HepG2 (cell line): ENCODE measurements around the gene RNASE7. TPM values are rescaled to one million over a fixed set of nuclear protein-coding genes. Genes with fewer than 3 reads are reported as not detected.

ENCODE experiments used
- CC2D1A ChIP-seq: sonication (generic); formaldehyde crosslinking; IDR thresholded peaks from 2 replicates; pipeline ENCODE4 v1.8.1; 2023; ENCODE audit warnings: mild to moderate bottlenecking, missing genetic modification reagents
- KLF6 ChIP-seq: IDR thresholded peaks from 2 replicates; pipeline ENCODE4 v1.8.0; 2016; ENCODE audit warnings: missing biosample characterization, missing genetic modification reagents
- NCOA1 ChIP-seq: sonication (generic); formaldehyde crosslinking; IDR thresholded peaks from 2 replicates; pipeline ENCODE4 v1.9.0; 2021; ENCODE audit warnings: missing genetic modification reagents
- NR2C2 ChIP-seq: sonication (generic); formaldehyde crosslinking; IDR thresholded peaks from 2 replicates; pipeline ENCODE4 v1.4.0; 2020; ENCODE audit warnings: missing genetic modification reagents, mild to moderate bottlenecking, moderate library complexity, borderline replicate concordance
- NR3C1 ChIP-seq: sonication (generic); formaldehyde crosslinking; IDR thresholded peaks from 2 replicates; pipeline ENCODE4 v1.4.0; 2020; ENCODE audit warnings: missing genetic modification reagents
- PBX3 ChIP-seq: sonication (generic); formaldehyde crosslinking; IDR thresholded peaks from 2 replicates; pipeline ENCODE4 v1.8.1; 2023; ENCODE audit warnings: missing genetic modification reagents, inconsistent platforms, borderline replicate concordance
- ZNF12 ChIP-seq: sonication (generic); formaldehyde crosslinking; IDR thresholded peaks from 2 replicates; pipeline ENCODE4 v1.5.0; 2020; ENCODE audit warnings: missing genetic modification reagents
- ZNF407 ChIP-seq: sonication (generic); formaldehyde crosslinking; IDR thresholded peaks from one replicate; pipeline ENCODE4 v1.5.1; 2020; ENCODE audit warnings: mild to moderate bottlenecking, missing genetic modification reagents; ENCODE audit errors: not compliant biosample characterization
- ZNF629 ChIP-seq: sonication (generic); formaldehyde crosslinking; conservative IDR thresholded peaks from 2 replicates; pipeline ENCODE4 v1.5.0; 2020; ENCODE audit warnings: missing genetic modification reagents
- ZNF749 ChIP-seq: sonication (generic); formaldehyde crosslinking; IDR thresholded peaks from 2 replicates; pipeline ENCODE4 v1.8.0; 2022; ENCODE audit warnings: mild to moderate bottlenecking, missing genetic modification reagents, moderate library complexity, borderline replicate concordance
- polyA plus RNA-seq, 8 experiments: library from polyadenylated mRNA; depleted of rRNA in 3 of 8; stranded (reverse) in 7 of 8; unstranded in 1 of 8; fragments of >200 nt; fragmentation: Illumina TruSeq in 4 of 8; extraction: Trizol in 4 of 8; gene quantifications; 2 replicates each; pipeline versions ENCODE4 v1.2.1 to v1.2.3, GENCODE V29; 2011 to 2016; ENCODE audit warnings: low read depth in 4 of 8, missing spikeins in 1 of 8, mixed read lengths in 1 of 8; ENCODE audit not compliant: insufficient read depth in 1 of 8
- total RNA-seq, 5 experiments: library from RNA; depleted of rRNA; stranded (reverse); fragments of >200 nt; fragmentation: Illumina TruSeq; extraction: Trizol; gene quantifications; 2 replicates each; pipeline ENCODE4 v1.2.3, GENCODE V29; 2016; ENCODE audit warnings: low read depth in 1 of 5
- TF ChIP-seq, protein P1 (sequence below): sonication (generic); formaldehyde crosslinking; IDR thresholded peaks from 2 replicates; pipeline ENCODE4 v1.4.0; 2020; ENCODE audit warnings: mild to moderate bottlenecking, missing genetic modification reagents
- TF ChIP-seq, protein P2 (sequence below): sonication (generic); formaldehyde crosslinking; IDR thresholded peaks from 2 replicates; pipeline ENCODE4 v1.5.1; 2020; ENCODE audit warnings: missing genetic modification reagents, mild to moderate bottlenecking, borderline replicate concordance
- TF ChIP-seq, protein P3 (sequence below): sonication (generic); IDR thresholded peaks from 2 replicates; pipeline ENCODE4 v1.6.1; 2016; ENCODE audit warnings: low read depth, borderline replicate concordance

Gene RNASE7
- total and polyA plus RNA-seq, 2 of the 13 experiments (the other 11 are each of a cell fraction or from before 2014, with no cell fraction given): 0.04 TPM; not detected in 1

DNA sequence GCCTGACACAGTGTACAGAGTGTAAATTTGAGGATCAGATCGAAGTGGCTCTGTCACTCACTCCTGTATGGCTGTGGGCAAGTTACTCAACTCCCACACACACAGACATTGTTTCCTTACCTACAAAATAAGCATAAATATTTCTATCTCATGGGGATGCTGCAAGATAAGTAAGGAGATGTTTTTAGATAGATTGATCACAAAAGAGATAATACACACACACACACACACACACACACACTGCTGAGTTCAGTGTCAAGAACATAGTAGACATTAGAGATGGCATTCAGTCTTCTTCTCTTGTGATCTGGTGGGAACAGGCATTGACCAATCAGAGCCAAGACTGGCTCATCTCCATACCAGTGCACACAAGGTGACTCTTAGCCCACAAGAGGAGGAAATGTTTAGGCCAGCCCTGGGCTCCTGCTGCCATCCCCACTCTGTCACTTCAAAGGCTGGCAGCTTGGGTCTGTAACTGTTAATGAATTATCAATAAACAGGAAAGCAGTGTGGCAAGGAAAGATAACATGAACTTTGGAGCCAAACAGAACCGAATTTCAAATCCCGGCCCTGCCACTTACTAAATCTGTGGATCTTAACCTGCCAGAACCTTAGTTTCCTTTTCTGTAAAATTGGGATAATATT is 12.1 kb downstream of the RNASE7 start (continued):
- TF ChIP-seq, protein P1, sequence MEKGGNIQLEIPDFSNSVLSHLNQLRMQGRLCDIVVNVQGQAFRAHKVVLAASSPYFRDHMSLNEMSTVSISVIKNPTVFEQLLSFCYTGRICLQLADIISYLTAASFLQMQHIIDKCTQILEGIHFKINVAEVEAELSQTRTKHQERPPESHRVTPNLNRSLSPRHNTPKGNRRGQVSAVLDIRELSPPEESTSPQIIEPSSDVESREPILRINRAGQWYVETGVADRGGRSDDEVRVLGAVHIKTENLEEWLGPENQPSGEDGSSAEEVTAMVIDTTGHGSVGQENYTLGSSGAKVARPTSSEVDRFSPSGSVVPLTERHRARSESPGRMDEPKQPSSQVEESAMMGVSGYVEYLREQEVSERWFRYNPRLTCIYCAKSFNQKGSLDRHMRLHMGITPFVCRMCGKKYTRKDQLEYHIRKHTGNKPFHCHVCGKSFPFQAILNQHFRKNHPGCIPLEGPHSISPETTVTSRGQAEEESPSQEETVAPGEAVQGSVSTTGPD (CRISPR knock-in tag): peak; percentile 86
- TF ChIP-seq ZNF749 (no peak), CC2D1A (CRISPR knock-in tag) (no peak), ZNF407 (no peak), ZNF629 (CRISPR knock-in tag) (peak; percentile 65), NR3C1 (CRISPR knock-in tag) (no peak), NCOA1 (CRISPR knock-in tag) (peak; percentile 95; the same call in 1 of the 2 replicates), ZNF12 (CRISPR knock-in tag) (peak; percentile 66; the same call in 1 of the 2 replicates), PBX3 (no peak), KLF6 (CRISPR knock-in tag) (peak; percentile 92), NR2C2 (peak; percentile 65)
- TF ChIP-seq, protein P2, sequence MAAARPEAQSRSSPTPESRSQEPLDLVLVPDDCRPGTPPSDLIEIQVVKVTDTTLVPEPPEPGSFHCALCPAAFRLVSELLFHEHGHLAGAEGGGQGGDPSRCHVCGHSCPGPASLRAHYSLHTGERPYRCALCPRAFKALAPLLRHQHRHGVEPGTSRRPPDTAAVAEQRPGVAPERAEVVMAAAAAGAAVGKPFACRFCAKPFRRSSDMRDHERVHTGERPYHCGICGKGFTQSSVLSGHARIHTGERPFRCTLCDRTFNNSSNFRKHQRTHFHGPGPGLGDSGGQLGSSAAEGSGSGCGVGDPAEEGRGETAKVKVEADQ: peak; percentile 71; the same call in 1 of the 2 replicates
- TF ChIP-seq, protein P3, sequence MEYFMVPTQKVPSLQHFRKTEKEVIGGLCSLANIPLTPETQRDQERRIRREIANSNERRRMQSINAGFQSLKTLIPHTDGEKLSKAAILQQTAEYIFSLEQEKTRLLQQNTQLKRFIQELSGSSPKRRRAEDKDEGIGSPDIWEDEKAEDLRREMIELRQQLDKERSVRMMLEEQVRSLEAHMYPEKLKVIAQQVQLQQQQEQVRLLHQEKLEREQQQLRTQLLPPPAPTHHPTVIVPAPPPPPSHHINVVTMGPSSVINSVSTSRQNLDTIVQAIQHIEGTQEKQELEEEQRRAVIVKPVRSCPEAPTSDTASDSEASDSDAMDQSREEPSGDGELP: peak; percentile 77; the same call in 1 of the 2 replicates
